GM23338 (cell line): ENCODE data around the gene TRAM2. TPM values are rescaled to one million over a fixed set of nuclear protein-coding genes. Genes with fewer than 3 reads are reported as not detected.

Experiments
- ATAC-seq: fragments of 200-7000 bp; cut with Tn5 transposase; 3 replicates; pipeline ENCODE4 v1.9.1; 2020
- DNase-seq: peaks from one replicate; pipeline ENCODE4 v3.0.0-alpha.2; 2015; ENCODE audit warnings: low spot score
- H2AFZ ChIP-seq: fragments of 200-600 bp; sonication (generic); 2 replicates; pipeline ENCODE4 v1.8.0; 2016; ENCODE audit warnings: antibody characterized with exemption, mild to moderate bottlenecking, moderate library complexity
- H3F3A ChIP-seq: fragments of 200-600 bp; sonication (generic); replicated peaks from 2 replicates; pipeline ENCODE4 v1.8.0; 2017; ENCODE audit warnings: antibody characterized with exemption, mixed run types, low read depth
- H3K27ac ChIP-seq: fragments of 200-600 bp; sonication (generic); 2 replicates; pipeline ENCODE4 v1.6.1; 2016; ENCODE audit warnings: low read depth
- H3K27me3 ChIP-seq: fragments of 200-600 bp; sonication (generic); 2 replicates; pipeline ENCODE4 v1.8.0; 2016; ENCODE audit warnings: mild to moderate bottlenecking, mixed run types, moderate library complexity; ENCODE audit not compliant: insufficient read depth
- H3K36me3 ChIP-seq: fragments of 200-600 bp; sonication (generic); 2 replicates; pipeline ENCODE4 v1.8.0; 2016; ENCODE audit warnings: mild to moderate bottlenecking; ENCODE audit not compliant: insufficient read depth
- H3K4me1 ChIP-seq: fragments of 200-600 bp; sonication (generic); 2 replicates; pipeline ENCODE4 v1.8.0; 2016; ENCODE audit warnings: mild to moderate bottlenecking, moderate library complexity; ENCODE audit not compliant: insufficient read depth
- H3K4me2 ChIP-seq: fragments of 200-600 bp; sonication (generic); 2 replicates; pipeline ENCODE4 v1.7.1; 2017; ENCODE audit warnings: mixed run types
- H3K4me3 ChIP-seq: fragments of 200-600 bp; sonication (generic); 2 replicates; pipeline ENCODE4 v1.6.1; 2016; ENCODE audit warnings: mixed run types
- H3K79me2 ChIP-seq: fragments of 200-600 bp; sonication (generic); replicated peaks from 2 replicates; pipeline ENCODE4 v1.8.0; 2017; ENCODE audit warnings: mild to moderate bottlenecking; ENCODE audit not compliant: insufficient read depth
- H3K9me2 ChIP-seq: fragments of 200-600 bp; sonication (generic); 2 replicates; pipeline ENCODE4 v1.8.0; 2017; ENCODE audit not compliant: insufficient read depth
- H4K20me1 ChIP-seq: fragments of 200-600 bp; sonication (generic); replicated peaks from 2 replicates; pipeline ENCODE4 v1.8.0; 2017; ENCODE audit warnings: mild to moderate bottlenecking; ENCODE audit not compliant: insufficient read depth
- H3K27ac Mint-ChIP-seq: 2 replicates; pipeline ENCODE4 v1.8.0; 2020; ENCODE audit warnings: inconsistent platforms, mild to moderate bottlenecking, moderate library complexity, mixed read lengths
- H3K27me3 Mint-ChIP-seq: 3 replicates; pipeline ENCODE4 v1.8.0; 2022; ENCODE audit warnings: low read depth, mild to moderate bottlenecking, moderate library complexity, mixed read lengths, inconsistent platforms; ENCODE audit not compliant: insufficient read depth, poor library complexity
- H3K36me3 Mint-ChIP-seq: 3 replicates; pipeline ENCODE4 v1.8.0; 2021; ENCODE audit warnings: low read depth, mild to moderate bottlenecking, inconsistent platforms, moderate library complexity, mixed read lengths
- H3K4me1 Mint-ChIP-seq: 3 replicates; pipeline ENCODE4 v1.8.0; 2020; ENCODE audit warnings: mild to moderate bottlenecking, inconsistent platforms, mixed read lengths
- H3K4me3 Mint-ChIP-seq: 3 replicates; pipeline ENCODE4 v1.8.0; 2021; ENCODE audit warnings: moderate library complexity, mild to moderate bottlenecking, inconsistent platforms, mixed read lengths
- H3K9me3 Mint-ChIP-seq: 3 replicates; pipeline ENCODE4 v1.8.0; 2020; ENCODE audit warnings: moderate library complexity, mild to moderate bottlenecking, inconsistent platforms, mixed read lengths
- CREB1 ChIP-seq: fragments of 250-450 bp; sonication (Bioruptor Pico); IDR thresholded peaks from 2 replicates; pipeline ENCODE4 v1.5.0; 2020; ENCODE audit warnings: low read depth, mild to moderate bottlenecking, moderate library complexity
- CTCF ChIP-seq, 2 experiments: fragments of 200-600 bp in 1 of 2; sonication (generic) in 1 of 2; conservative IDR thresholded peaks; 2 replicates each; pipeline versions ENCODE4 v1.5.1 to v1.6.1; 2016 to 2017; ENCODE audit warnings: antibody characterized with exemption in 2 of 2, low read depth in 2 of 2, mild to moderate bottlenecking in 2 of 2, moderate library complexity in 1 of 2
- EZH2 ChIP-seq: fragments of 200-600 bp; sonication (generic); IDR thresholded peaks from one replicate; pipeline ENCODE4 v1.8.0; 2017; ENCODE audit warnings: antibody characterized with exemption, mild to moderate bottlenecking, low read depth; ENCODE audit not compliant: unreplicated experiment
- EZH2phosphoT487 ChIP-seq: fragments of 200-600 bp; sonication (generic); IDR thresholded peaks from one replicate; pipeline ENCODE4 v1.8.1; 2018; ENCODE audit warnings: antibody characterized with exemption; ENCODE audit not compliant: unreplicated experiment
- NANOG ChIP-seq: IDR thresholded peaks from 2 replicates; pipeline ENCODE4 v1.6.1; 2016; ENCODE audit warnings: antibody characterized with exemption, borderline replicate concordance
- REST ChIP-seq: IDR thresholded peaks from one replicate; pipeline ENCODE4 v1.6.1; 2018; ENCODE audit warnings: antibody characterized with exemption; ENCODE audit not compliant: unreplicated experiment
- STAT1 ChIP-seq: IDR thresholded peaks from one replicate; pipeline ENCODE4 v1.6.1; 2016; ENCODE audit warnings: antibody characterized with exemption; ENCODE audit not compliant: unreplicated experiment
- ZNF114 ChIP-seq: fragments of 250-450 bp; sonication (Bioruptor Pico); IDR thresholded peaks from 2 replicates; pipeline ENCODE4 v1.5.0; 2020; ENCODE audit warnings: mild to moderate bottlenecking, moderate library complexity
- ZNF462 ChIP-seq: fragments of 250-450 bp; sonication (Bioruptor Pico); IDR thresholded peaks from 2 replicates; pipeline ENCODE4 v1.5.0; 2020; ENCODE audit warnings: mild to moderate bottlenecking, moderate library complexity
- polyA plus RNA-seq: library from polyadenylated mRNA; unstranded; fragments of >200 nt; fragmentation: Nextera tagmentation; extraction: Ambion mirVana; gene quantifications from 2 replicates; pipeline ENCODE4 v1.2.1, GENCODE V29; 2016
- total RNA-seq: library from RNA; depleted of rRNA; stranded (reverse); fragments of >200 nt; shearing (Covaris generic); gene quantifications from 2 replicates; pipeline ENCODE4 v1.2.3, GENCODE V29; 2014
- TF ChIP-seq, protein P1 (sequence below): IDR thresholded peaks from 2 replicates; pipeline ENCODE4 v1.6.1; 2016; ENCODE audit warnings: antibody characterized with exemption

TRAM2 gene
- total and polyA plus RNA-seq, 2 experiments from 2014 or later: 4.0 to 14.0 TPM

DNA sequence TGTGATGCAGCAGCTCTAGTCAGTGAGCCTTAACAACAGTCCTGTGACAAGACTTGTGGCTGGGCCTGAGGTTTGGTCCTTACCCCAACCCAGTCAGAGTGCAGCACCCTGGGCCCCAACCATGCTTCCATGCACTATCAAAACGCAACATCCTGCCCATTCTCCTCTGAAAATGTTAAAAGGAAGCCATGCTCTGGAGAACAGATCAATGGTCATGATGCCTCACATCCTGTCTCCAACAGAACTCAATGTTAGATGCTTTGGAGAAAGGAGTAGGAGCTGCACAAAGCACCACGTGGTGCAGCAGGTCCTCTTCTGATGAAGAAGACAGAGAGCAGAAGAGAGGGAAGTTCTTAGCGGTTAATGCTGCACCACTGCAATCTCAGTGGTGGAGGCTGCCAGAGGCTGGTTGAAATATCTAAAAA is 41.9 kb downstream of the TRAM2 start (continued):
- TF ChIP-seq EZH2phosphoT487 (no peak), CREB1 (no peak), EZH2 (no peak), NANOG (no peak), ZNF114 (CRISPR knock-in tag) (no peak)

DNA sequence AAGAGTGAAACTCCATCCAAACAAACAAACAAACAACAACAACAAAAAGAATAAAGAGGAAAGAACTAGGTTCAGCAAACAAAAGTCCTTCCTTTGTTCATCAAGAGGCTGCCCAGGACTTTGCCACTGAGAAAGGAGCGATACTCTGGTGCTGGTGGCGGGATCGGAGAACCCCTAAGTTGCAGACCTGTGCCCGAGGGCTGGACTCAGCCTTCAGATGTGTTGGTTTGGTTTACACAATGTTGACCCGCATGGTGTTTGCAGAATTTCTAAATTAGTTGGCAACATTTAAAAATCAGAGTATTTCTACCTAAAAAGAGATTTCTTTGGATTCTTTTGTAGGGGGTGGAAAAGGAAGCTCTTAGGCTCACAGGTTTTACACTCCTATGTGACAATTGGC is 42.5 kb downstream of the TRAM2 start:
- Histone ChIP-seq H3K4me2 (no peak overlapping the region), H3K9me2 (peaks cover 2% of the 10 kb centered on the region; the same call in 1 of the 2 replicates), H3K27ac (no peak overlapping the region), H3F3A (no peaks in the 10 kb centered on the region), H3K36me3 (no peaks in the 10 kb centered on the region), H4K20me1 (no peaks in the 10 kb centered on the region; the same call in 1 of the 2 replicates), H3K79me2 (peaks cover 8% of the 10 kb centered on the region), H3K4me1 (peaks cover 9% of the 10 kb centered on the region), H3K27me3 (no peaks in the 10 kb centered on the region), H2AFZ (no peak overlapping the region), H3K4me3 (no peak overlapping the region)
- TF ChIP-seq EZH2 (no peak), CREB1 (no peak), STAT1 (no peak), REST (no peak), ZNF462 (CRISPR knock-in tag) (no peak), ZNF114 (CRISPR knock-in tag) (no peak), CTCF (conservative IDR thresholded peaks at IDR 0.05; ENCODE audit: low read depth in 2 of 2) (no peak)
- TF ChIP-seq, protein P1, sequence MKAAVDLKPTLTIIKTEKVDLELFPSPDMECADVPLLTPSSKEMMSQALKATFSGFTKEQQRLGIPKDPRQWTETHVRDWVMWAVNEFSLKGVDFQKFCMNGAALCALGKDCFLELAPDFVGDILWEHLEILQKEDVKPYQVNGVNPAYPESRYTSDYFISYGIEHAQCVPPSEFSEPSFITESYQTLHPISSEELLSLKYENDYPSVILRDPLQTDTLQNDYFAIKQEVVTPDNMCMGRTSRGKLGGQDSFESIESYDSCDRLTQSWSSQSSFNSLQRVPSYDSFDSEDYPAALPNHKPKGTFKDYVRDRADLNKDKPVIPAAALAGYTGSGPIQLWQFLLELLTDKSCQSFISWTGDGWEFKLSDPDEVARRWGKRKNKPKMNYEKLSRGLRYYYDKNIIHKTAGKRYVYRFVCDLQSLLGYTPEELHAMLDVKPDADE: no peak
- Mint-ChIP-seq H3K4me3 (no peak overlapping the region), H3K9me3 (no peaks in the 10 kb centered on the region; the same call in 2 of the 3 replicates), H3K36me3 (0 out of 3 replicates have a peak, but pooled peaks cover 4% of the 10 kb centered on the region), H3K27ac (no peak overlapping the region), H3K4me1 (peaks cover 26% of the 10 kb centered on the region), H3K27me3 (peaks cover 4% of the 10 kb centered on the region)
- ATAC-seq: no peak
- no peak for DNase-seq
